ENCODE measurements around the gene SELENOS.
A peak's percentile ranks its signal among the peaks of the same experiment; 100 is the strongest.

Gene SELENOS

GRCh38 chr15:101251830-101252820 is 25.2 kb downstream of the SELENOS start, which contains the start of gene CHSY1:
Gene CHSY1, minus strand, starts transcription at chr15:101252048. Its CDS starts 592 bp downstream, at chr15:101251456.
- Mint-ChIP-seq H3K36me3 (peaks cover 54% of the 10 kb centered on the region), H3K27ac (peak within 1 kb of the TSS; percentile 93), H3K4me1 (peaks cover 54% of the 10 kb centered on the region), H3K4me3 (peak within 1 kb of the TSS; percentile 91), H3K9me3 (no peaks in the 10 kb centered on the region)
- ATAC-seq (peak; percentile 89), DNase-seq (ENCODE audit: low spot score in 2 of 2) (peak; percentile 84 to 95)

GRCh38 chr15:101250873-101251829 is 26.1 kb downstream of the SELENOS start:
- ATAC-seq: peak; percentile 45
- Mint-ChIP-seq H3K4me1 (peaks cover 56% of the 10 kb centered on the region), H3K4me3 (peak overlapping the region; percentile 91), H3K36me3 (peaks cover 64% of the 10 kb centered on the region), H3K27ac (peak overlapping the region; percentile 93), H3K9me3 (no peaks in the 10 kb centered on the region)
- no peak for DNase-seq (ENCODE audit: low spot score in 2 of 2)

GRCh38 chr15:101250341-101250831 is 26.9 kb downstream of the SELENOS start:
- Mint-ChIP-seq H3K9me3 (no peaks in the 10 kb centered on the region), H3K36me3 (peaks cover 72% of the 10 kb centered on the region), H3K4me1 (peaks cover 56% of the 10 kb centered on the region), H3K4me3 (peak overlapping the region; percentile 67), H3K27ac (peak overlapping the region; percentile 83)
- DNase-seq (ENCODE audit: low spot score in 2 of 2): no peak
- ATAC-seq: no peak

- peak overlapping the region; percentile 67 for H3K4me3 Mint-ChIP-seq
- peak overlapping the region; percentile 23 for H3K27ac Mint-ChIP-seq
- DNase-seq (ENCODE audit: low spot score in 2 of 2): no peak
- H3K4me1 Mint-ChIP-seq: peaks cover 68% of the 10 kb centered on the region
- no peaks in the 10 kb centered on the region for H3K9me3 Mint-ChIP-seq
- ATAC-seq: no peak
- peaks cover 93% of the 10 kb centered on the region for H3K36me3 Mint-ChIP-seq
Measured at GRCh38 chr15:101248274-101248673, 29.0 kb downstream of the SELENOS start.

- ATAC-seq: peak; percentile 47
- peaks cover 96% of the 10 kb centered on the region for H3K36me3 Mint-ChIP-seq
Measured at GRCh38 chr15:101246824-101247745, 30.2 kb downstream of the SELENOS start.

GRCh38 chr15:101246391-101246790 is 30.9 kb downstream of the SELENOS start:
- H3K4me3 Mint-ChIP-seq: peak overlapping the region; percentile 67
- H3K27ac Mint-ChIP-seq: peak overlapping the region; percentile 23
- no peak for ATAC-seq
- peaks cover 97% of the 10 kb centered on the region for H3K36me3 Mint-ChIP-seq
- no peaks in the 10 kb centered on the region for H3K9me3 Mint-ChIP-seq
- peaks cover 84% of the 10 kb centered on the region for H3K4me1 Mint-ChIP-seq
- no peak for DNase-seq (ENCODE audit: low spot score in 2 of 2)

More at GRCh38 chr15:101246824-101247745, 30.2 kb downstream of the SELENOS start:
- DNase-seq (ENCODE audit: low spot score in 2 of 2): no peak
- Mint-ChIP-seq H3K4me3 (peak overlapping the region; percentile 67), H3K9me3 (no peaks in the 10 kb centered on the region), H3K4me1 (peaks cover 80% of the 10 kb centered on the region), H3K27ac (peak overlapping the region; percentile 23)

GRCh38 chr15:101244889-101245668 is 32.2 kb downstream of the SELENOS start:
- Mint-ChIP-seq H3K36me3 (peaks cover 99% of the 10 kb centered on the region), H3K4me1 (peaks cover 81% of the 10 kb centered on the region), H3K9me3 (no peaks in the 10 kb centered on the region), H3K4me3 (peak overlapping the region; percentile 67), H3K27ac (peak overlapping the region; percentile 23)
- DNase-seq (ENCODE audit: low spot score in 2 of 2): no peak
- ATAC-seq: no peak

GRCh38 chr15:101244036-101244781 is 33.1 kb downstream of the SELENOS start:
- Mint-ChIP-seq H3K9me3 (no peaks in the 10 kb centered on the region), H3K4me3 (peak overlapping the region; percentile 67), H3K36me3 (peaks cover 99% of the 10 kb centered on the region), H3K4me1 (peaks cover 81% of the 10 kb centered on the region), H3K27ac (peak overlapping the region; percentile 23)
- ATAC-seq (no peak), DNase-seq (ENCODE audit: low spot score in 2 of 2) (no peak)

- Mint-ChIP-seq H3K9me3 (no peaks in the 10 kb centered on the region), H3K27ac (peak overlapping the region; percentile 88), H3K36me3 (peaks cover 99% of the 10 kb centered on the region)
Measured at GRCh38 chr15:101243420-101243819, 33.9 kb downstream of the SELENOS start.

GRCh38 chr15:101242999-101243336 is 34.3 kb downstream of the SELENOS start:
- H3K9me3 Mint-ChIP-seq: no peaks in the 10 kb centered on the region
- H3K4me1 Mint-ChIP-seq: peaks cover 81% of the 10 kb centered on the region
- ATAC-seq: no peak
- H3K4me3 Mint-ChIP-seq: peak overlapping the region; percentile 67
- peak overlapping the region; percentile 88 for H3K27ac Mint-ChIP-seq
- DNase-seq (ENCODE audit: low spot score in 2 of 2): no peak
- H3K36me3 Mint-ChIP-seq: peaks cover 99% of the 10 kb centered on the region

More at GRCh38 chr15:101243420-101243819, 33.9 kb downstream of the SELENOS start:
- DNase-seq (ENCODE audit: low spot score in 2 of 2) (no peak), ATAC-seq (no peak)
- Mint-ChIP-seq H3K4me1 (peaks cover 85% of the 10 kb centered on the region), H3K4me3 (peak overlapping the region; percentile 67)

- DNase-seq (ENCODE audit: low spot score in 2 of 2) (peak; percentile 28 to 78), ATAC-seq (peak; percentile 83)
- peaks cover 99% of the 10 kb centered on the region for H3K36me3 Mint-ChIP-seq
- H3K27ac Mint-ChIP-seq: peak overlapping the region; percentile 88
- peaks cover 78% of the 10 kb centered on the region for H3K4me1 Mint-ChIP-seq
- H3K4me3 Mint-ChIP-seq: peak overlapping the region; percentile 67
- no peaks in the 10 kb centered on the region for H3K9me3 Mint-ChIP-seq
Measured at GRCh38 chr15:101242160-101242998, 34.9 kb downstream of the SELENOS start.

GRCh38 chr15:101240358-101240757 is 36.9 kb downstream of the SELENOS start:
- Mint-ChIP-seq H3K4me3 (peak overlapping the region; percentile 52), H3K27ac (peak overlapping the region; percentile 79), H3K4me1 (peaks cover 79% of the 10 kb centered on the region), H3K9me3 (no peaks in the 10 kb centered on the region), H3K36me3 (peaks cover 99% of the 10 kb centered on the region)
- DNase-seq (ENCODE audit: low spot score in 2 of 2): no peak
- no peak for ATAC-seq
